ENCODE results near the gene METTL25B. TPM values are rescaled to one million over a fixed set of nuclear protein-coding genes. Genes with fewer than 3 reads are reported as not detected.
A peak's percentile ranks its signal among the peaks of the same experiment; 100 is the strongest.

METTL25B gene
- total RNA-seq, 1 experiment from 2014 or later, result 11.6 TPM

GRCh38 chr1:156726549-156727226 lies 1.6 kb upstream of the METTL25B start:
- peak; percentile 63 for DNase-seq (ENCODE audit: low spot score)

GRCh38 chr1:156727492-156727891 lies 777 bp upstream of the METTL25B start:
- no peak for DNase-seq (ENCODE audit: low spot score)

- DNase-seq (ENCODE audit: low spot score), result peak; percentile 98
These were observed 562 bp downstream of the METTL25B start, which contains the start of gene ISG20L2 for GRCh38 chr1:156728599-156729462. Gene ISG20L2 (minus strand): TSS chr1:156728766. CDS start chr1:156727652, 1,114 bp downstream.

GRCh38 chr1:156733989-156734584 lies 5.8 kb downstream of the METTL25B start:
- no peak for DNase-seq (ENCODE audit: low spot score)

GRCh38 chr1:156738407-156738806 lies 10.1 kb downstream of the METTL25B start:
- peak; percentile 1 for DNase-seq (ENCODE audit: low spot score)

- no peak for DNase-seq (ENCODE audit: low spot score)
These were observed 10.6 kb downstream of the METTL25B start for GRCh38 chr1:156738916-156739315.

GRCh38 chr1:156740237-156740740 lies 12.0 kb downstream of the METTL25B start:
- peak; percentile 6 for DNase-seq (ENCODE audit: low spot score)

- DNase-seq (ENCODE audit: low spot score), result peak; percentile 99
These were observed 12.6 kb downstream of the METTL25B start, which contains the start of gene MRPL24 for GRCh38 chr1:156740741-156741480. Gene MRPL24 (minus strand): TSS chr1:156741088. CDS start chr1:156738704, 2,384 bp downstream.

- DNase-seq (ENCODE audit: low spot score), result no peak
These were observed 13.3 kb downstream of the METTL25B start for GRCh38 chr1:156741481-156741983.

- DNase-seq (ENCODE audit: low spot score), result peak; percentile 2
These were observed 13.7 kb downstream of the METTL25B start for GRCh38 chr1:156742017-156742416.

- no peak for DNase-seq (ENCODE audit: low spot score)
These were observed 14.5 kb downstream of the METTL25B start for GRCh38 chr1:156742801-156743200.

GRCh38 chr1:156743367-156744302 lies 15.4 kb downstream of the METTL25B start:
- peak; percentile 2 for DNase-seq (ENCODE audit: low spot score)

- no peak for DNase-seq (ENCODE audit: low spot score)
These were observed 16.1 kb downstream of the METTL25B start for GRCh38 chr1:156744344-156744743.

GRCh38 chr1:156744786-156745419 lies 16.6 kb downstream of the METTL25B start:
- peak; percentile 3 for DNase-seq (ENCODE audit: low spot score)

GRCh38 chr1:156745881-156746280 lies 17.6 kb downstream of the METTL25B start:
- no peak for DNase-seq (ENCODE audit: low spot score)

GRCh38 chr1:156746406-156746727 lies 18.1 kb downstream of the METTL25B start:
- DNase-seq (ENCODE audit: low spot score), result no peak

- DNase-seq (ENCODE audit: low spot score), result peak; percentile 88
These were observed 18.7 kb downstream of the METTL25B start for GRCh38 chr1:156746728-156747631.

Measured in H4 (cell line).